Chondrocyte (in vitro differentiated cells): Measurements from ENCODE around the gene MFAP1. TPM values are rescaled to one million over a fixed set of nuclear protein-coding genes. Genes with fewer than 3 reads are reported as not detected.
A peak's percentile ranks its signal among the peaks of the same experiment; 100 is the strongest.

Experiments
- DNase-seq: peaks from one replicate; pipeline ENCODE4 v3.0.0; 2021; ENCODE audit warnings: mixed read lengths, low spot score
- H3K27ac Mint-ChIP-seq: one replicate; pipeline ENCODE4 v1.8.0; 2021; ENCODE audit warnings: mild to moderate bottlenecking, moderate library complexity, mixed read lengths; ENCODE audit not compliant: unreplicated experiment
- H3K27me3 Mint-ChIP-seq: 2 replicates; pipeline ENCODE4 v1.8.0; 2021; ENCODE audit warnings: low read depth, mixed read lengths
- H3K36me3 Mint-ChIP-seq: 2 replicates; pipeline ENCODE4 v1.8.0; 2021; ENCODE audit warnings: low read depth, mixed read lengths
- H3K4me1 Mint-ChIP-seq: 2 replicates; pipeline ENCODE4 v1.8.0; 2021; ENCODE audit warnings: low read depth, mild to moderate bottlenecking, mixed read lengths
- H3K4me3 Mint-ChIP-seq: one replicate; pipeline ENCODE4 v1.8.0; 2021; ENCODE audit warnings: mild to moderate bottlenecking, moderate library complexity, mixed read lengths; ENCODE audit not compliant: unreplicated experiment
- H3K9me3 Mint-ChIP-seq: 2 replicates; pipeline ENCODE4 v1.8.0; 2021; ENCODE audit warnings: low read depth, mixed read lengths
- CTCF ChIP-seq: fragments of 200-600 bp; sonication (generic); IDR thresholded peaks from 2 replicates; pipeline ENCODE4 v1.5.0; 2021; ENCODE audit warnings: antibody characterized with exemption, mild to moderate bottlenecking, moderate library complexity
- total RNA-seq: library from RNA; stranded (reverse); gene quantifications from 3 replicates; pipeline ENCODE4 v1.2.1, GENCODE V29; 2021

Gene MFAP1
- total RNA-seq, 1 donor from 2014 or later = 26.2 TPM

DNA sequence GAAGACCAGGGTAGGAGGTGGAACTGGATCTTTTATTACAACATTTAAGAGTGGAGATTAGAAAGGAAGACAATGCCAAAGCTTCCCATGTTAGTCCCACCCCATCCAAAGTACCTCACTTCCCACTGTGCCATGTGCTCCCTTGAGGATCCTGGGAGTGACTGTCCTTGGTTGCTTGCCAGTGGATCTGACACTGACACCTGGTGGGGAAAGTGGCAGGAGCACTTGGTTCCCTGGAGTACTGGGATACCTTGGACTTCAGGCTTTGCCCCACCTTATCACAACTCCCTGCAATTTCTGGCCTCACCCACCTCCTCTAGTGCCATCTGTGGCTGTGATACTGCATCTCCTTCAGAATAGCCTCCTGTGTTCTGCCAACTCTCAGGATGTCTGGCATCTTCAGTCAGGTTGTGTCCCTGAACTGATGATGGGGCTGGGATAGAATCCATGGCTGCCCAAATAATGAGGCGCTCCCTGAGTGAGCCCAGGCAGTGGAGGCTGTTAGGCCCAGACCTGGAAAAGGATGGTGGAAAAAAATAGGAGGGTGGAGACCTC is 49.0 kb downstream of the MFAP1 start:
- Mint-ChIP-seq H3K4me1 (peaks cover 22% of the 10 kb centered on the region), H3K36me3 (peaks cover 15% of the 10 kb centered on the region), H3K4me3 (peak overlapping the region; percentile 84), H3K27me3 (no peaks in the 10 kb centered on the region), H3K9me3 (no peaks in the 10 kb centered on the region), H3K27ac (peak overlapping the region; percentile 72)
- TF ChIP-seq CTCF = peak; percentile 68
- DNase-seq = no peak

DNA sequence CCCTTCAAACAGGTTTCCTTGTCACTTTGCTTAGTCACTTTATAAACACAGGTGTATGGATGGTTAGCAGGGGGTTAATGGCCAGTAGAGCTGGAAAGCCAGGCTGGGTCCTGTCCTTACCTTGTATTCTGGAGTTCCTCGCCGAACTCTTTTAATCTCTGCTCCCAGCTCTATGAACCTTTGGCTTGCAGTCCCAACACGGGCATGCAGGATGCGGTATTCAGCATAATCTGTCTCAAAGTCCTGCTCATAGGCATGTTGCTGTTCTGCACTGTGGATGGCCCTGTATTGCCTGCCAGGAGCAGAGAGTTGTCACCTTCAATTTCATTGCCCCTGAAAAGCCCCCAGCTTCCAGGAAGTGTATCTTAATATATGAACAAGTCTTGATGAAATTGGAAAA is 50.4 kb downstream of the MFAP1 start:
- DNase-seq = no peak
- Mint-ChIP-seq H3K27ac (no peak overlapping the region), H3K27me3 (no peaks in the 10 kb centered on the region), H3K4me1 (peaks cover 22% of the 10 kb centered on the region), H3K9me3 (no peaks in the 10 kb centered on the region), H3K36me3 (peaks cover 26% of the 10 kb centered on the region), H3K4me3 (no peak overlapping the region)
- no peak for TF ChIP-seq CTCF

- TF ChIP-seq CTCF = no peak
- Mint-ChIP-seq H3K27me3 (no peaks in the 10 kb centered on the region), H3K36me3 (peaks cover 36% of the 10 kb centered on the region), H3K4me3 (no peak overlapping the region), H3K27ac (no peak overlapping the region), H3K4me1 (peaks cover 21% of the 10 kb centered on the region), H3K9me3 (no peaks in the 10 kb centered on the region)
- DNase-seq = no peak
Observed at GRCh38 chr15:43772624-43773023, 51.9 kb downstream of the MFAP1 start.

- H3K27me3 Mint-ChIP-seq = no peaks in the 10 kb centered on the region
- peaks cover 17% of the 10 kb centered on the region for H3K4me1 Mint-ChIP-seq
- no peaks in the 10 kb centered on the region for H3K9me3 Mint-ChIP-seq
- H3K36me3 Mint-ChIP-seq = peaks cover 36% of the 10 kb centered on the region
- no peak overlapping the region for H3K4me3 Mint-ChIP-seq
- H3K27ac Mint-ChIP-seq = no peak overlapping the region
- TF ChIP-seq CTCF = no peak
- DNase-seq = no peak
Observed at GRCh38 chr15:43771816-43772215, 52.7 kb downstream of the MFAP1 start.

DNA sequence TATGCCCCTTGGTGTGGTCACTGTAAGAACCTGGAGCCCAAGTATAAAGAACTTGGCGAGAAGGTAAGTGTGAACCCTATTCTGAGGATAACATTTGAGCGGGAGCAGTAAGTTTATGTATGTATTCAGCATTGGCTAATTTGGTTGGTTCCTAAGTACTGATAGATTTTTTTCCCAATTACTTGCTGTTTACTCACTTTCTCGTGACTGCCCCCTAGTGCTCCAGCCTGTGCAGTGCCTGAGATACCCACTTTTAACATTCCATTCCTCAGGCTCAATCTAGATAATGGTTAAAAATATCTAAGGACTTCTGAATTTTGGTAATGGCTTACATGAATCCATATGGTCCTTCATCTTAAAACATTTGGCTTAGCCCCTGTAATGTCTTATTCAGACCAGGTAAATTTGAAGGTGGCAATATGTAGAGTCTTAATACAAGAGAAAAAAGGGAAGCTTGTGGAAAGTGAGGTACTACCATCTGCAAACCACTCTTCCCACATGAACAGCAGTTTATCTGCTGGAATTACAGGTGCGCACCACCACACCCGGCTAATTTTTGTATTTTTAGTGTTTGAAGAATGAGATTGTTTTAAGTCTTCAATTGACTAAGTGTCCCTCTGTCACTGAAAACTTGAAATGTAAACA is 54.8 kb downstream of the MFAP1 start:
- no peak overlapping the region for H3K4me3 Mint-ChIP-seq
- no peaks in the 10 kb centered on the region for H3K9me3 Mint-ChIP-seq
- H3K27ac Mint-ChIP-seq = no peak overlapping the region
- peaks cover 3% of the 10 kb centered on the region for H3K4me1 Mint-ChIP-seq
- no peak for DNase-seq
- H3K36me3 Mint-ChIP-seq = peaks cover 42% of the 10 kb centered on the region
- peak; percentile 86 for TF ChIP-seq CTCF
- no peaks in the 10 kb centered on the region for H3K27me3 Mint-ChIP-seq
